ENCODE measurements around the gene SMPD2.

SMPD2 gene

DNA sequence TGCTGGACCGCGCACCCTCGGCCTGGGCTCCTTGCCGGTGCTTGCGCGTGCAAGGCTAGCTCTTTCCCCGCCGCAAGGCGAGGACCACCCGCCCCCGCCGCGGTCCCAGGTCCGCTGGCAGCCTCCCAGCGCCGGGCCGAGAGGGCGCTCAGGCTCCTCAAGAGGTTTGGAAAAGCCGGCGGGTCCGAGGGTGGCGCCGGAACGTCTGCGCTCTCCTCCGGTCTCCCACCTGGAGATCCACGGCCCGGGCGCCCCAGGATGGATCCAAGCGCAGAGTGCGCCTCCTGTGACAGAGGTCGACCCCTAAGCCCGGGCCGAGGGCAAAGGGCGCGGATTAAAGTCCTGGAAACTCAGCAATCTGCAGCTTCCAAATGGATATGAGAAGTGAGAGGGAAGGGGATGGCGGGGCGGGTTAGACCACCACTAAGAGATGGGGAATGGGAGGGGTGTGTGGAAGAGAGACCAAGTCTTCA is 15.6 kb downstream of the SMPD2 start (continued):
- TF ChIP-seq PBX3 (CRISPR knock-in tag; IDR thresholded peaks at IDR 0.05) = 0 out of 2 replicates have a peak, but pooled peaks have one; percentile 41
- peak; percentile 39; the same call in 1 of the 2 replicates for TF ChIP-seq ZNF600 (tag by site-specific recombination; IDR thresholded peaks at IDR 0.05)
- no peak for TF ChIP-seq PRDM1 (tag by site-specific recombination; IDR thresholded peaks at IDR 0.05)
- TF ChIP-seq ZNF571 (tag by site-specific recombination; IDR thresholded peaks at IDR 0.05) = no peak
- no peak for TF ChIP-seq SCRT2 (tag by site-specific recombination; IDR thresholded peaks at IDR 0.05)
- TF ChIP-seq ZNF24 (tag by site-specific recombination; IDR thresholded peaks at IDR 0.05) = no peak
- 0 out of 2 replicates have a peak, but pooled peaks have one; percentile 13 for TF ChIP-seq SP2 (tag by site-specific recombination; IDR thresholded peaks at IDR 0.05)
- TF ChIP-seq YY2 (tag by site-specific recombination; IDR thresholded peaks at IDR 0.05) = no peak
- TF ChIP-seq KLF9 (tag by site-specific recombination; IDR thresholded peaks at IDR 0.05; ENCODE audit: low read depth) = peak; percentile 53
- TF ChIP-seq SP3 (tag by site-specific recombination; IDR thresholded peaks at IDR 0.05) = peak; percentile 6
- TF ChIP-seq ZNF501 (tag by site-specific recombination; IDR thresholded peaks at IDR 0.05) = peak; percentile 54; the same call in 1 of the 2 replicates
- TF ChIP-seq KLF10 (tag by site-specific recombination; IDR thresholded peaks at IDR 0.05) = 0 out of 2 replicates have a peak, but pooled peaks have one; percentile 4
- TF ChIP-seq ZEB2 (tag by site-specific recombination; IDR thresholded peaks at IDR 0.05) = peak; percentile 4
- 0 out of 2 replicates have a peak, but pooled peaks have one; percentile 11 for TF ChIP-seq ZNF2 (tag by site-specific recombination; IDR thresholded peaks at IDR 0.05)
- TF ChIP-seq GFI1B (tag by site-specific recombination; IDR thresholded peaks at IDR 0.05) = no peak
- no peak for TF ChIP-seq KLF7 (tag by site-specific recombination; IDR thresholded peaks at IDR 0.05; ENCODE audit: borderline replicate concordance)
- TF ChIP-seq KLF1 (tag by site-specific recombination; IDR thresholded peaks at IDR 0.05) = 0 out of 2 replicates have a peak, but pooled peaks have one; percentile 36
- TF ChIP-seq ZNF792 (tag by site-specific recombination; IDR thresholded peaks at IDR 0.05) = 0 out of 2 replicates have a peak, but pooled peaks have one; percentile 77
- peak; percentile 55 for TF ChIP-seq HIC1 (tag by site-specific recombination; IDR thresholded peaks at IDR 0.05)
- peak; percentile 27; the same call in 1 of the 2 replicates for TF ChIP-seq ZBTB20 (tag by site-specific recombination; IDR thresholded peaks at IDR 0.05)
- peak; percentile 24; the same call in 1 of the 2 replicates for TF ChIP-seq ZNF692 (tag by site-specific recombination; IDR thresholded peaks at IDR 0.05)
- TF ChIP-seq GLIS2 (tag by site-specific recombination; IDR thresholded peaks at IDR 0.05) = peak; percentile 86
- TF ChIP-seq ZNF514 (tag by site-specific recombination; IDR thresholded peaks at IDR 0.05) = no peak
- TF ChIP-seq ZNF335 (tag by site-specific recombination; conservative IDR thresholded peaks at IDR 0.05) = peak; percentile 43; the same call in 1 of the 2 replicates
- TF ChIP-seq ZFHX2 (tag by site-specific recombination; conservative IDR thresholded peaks at IDR 0.05) = peak; percentile 86
- TF ChIP-seq GLI2 (tag by site-specific recombination; IDR thresholded peaks at IDR 0.05; ENCODE audit: borderline replicate concordance, low read depth) = no peak
- TF ChIP-seq, protein P1, sequence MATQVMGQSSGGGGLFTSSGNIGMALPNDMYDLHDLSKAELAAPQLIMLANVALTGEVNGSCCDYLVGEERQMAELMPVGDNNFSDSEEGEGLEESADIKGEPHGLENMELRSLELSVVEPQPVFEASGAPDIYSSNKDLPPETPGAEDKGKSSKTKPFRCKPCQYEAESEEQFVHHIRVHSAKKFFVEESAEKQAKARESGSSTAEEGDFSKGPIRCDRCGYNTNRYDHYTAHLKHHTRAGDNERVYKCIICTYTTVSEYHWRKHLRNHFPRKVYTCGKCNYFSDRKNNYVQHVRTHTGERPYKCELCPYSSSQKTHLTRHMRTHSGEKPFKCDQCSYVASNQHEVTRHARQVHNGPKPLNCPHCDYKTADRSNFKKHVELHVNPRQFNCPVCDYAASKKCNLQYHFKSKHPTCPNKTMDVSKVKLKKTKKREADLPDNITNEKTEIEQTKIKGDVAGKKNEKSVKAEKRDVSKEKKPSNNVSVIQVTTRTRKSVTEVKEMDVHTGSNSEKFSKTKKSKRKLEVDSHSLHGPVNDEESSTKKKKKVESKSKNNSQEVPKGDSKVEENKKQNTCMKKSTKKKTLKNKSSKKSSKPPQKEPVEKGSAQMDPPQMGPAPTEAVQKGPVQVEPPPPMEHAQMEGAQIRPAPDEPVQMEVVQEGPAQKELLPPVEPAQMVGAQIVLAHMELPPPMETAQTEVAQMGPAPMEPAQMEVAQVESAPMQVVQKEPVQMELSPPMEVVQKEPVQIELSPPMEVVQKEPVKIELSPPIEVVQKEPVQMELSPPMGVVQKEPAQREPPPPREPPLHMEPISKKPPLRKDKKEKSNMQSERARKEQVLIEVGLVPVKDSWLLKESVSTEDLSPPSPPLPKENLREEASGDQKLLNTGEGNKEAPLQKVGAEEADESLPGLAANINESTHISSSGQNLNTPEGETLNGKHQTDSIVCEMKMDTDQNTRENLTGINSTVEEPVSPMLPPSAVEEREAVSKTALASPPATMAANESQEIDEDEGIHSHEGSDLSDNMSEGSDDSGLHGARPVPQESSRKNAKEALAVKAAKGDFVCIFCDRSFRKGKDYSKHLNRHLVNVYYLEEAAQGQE (tag by site-specific recombination; IDR thresholded peaks at IDR 0.05) = 0 out of 2 replicates have a peak, but pooled peaks have one; percentile 16
- TF ChIP-seq ZBTB8A (tag by site-specific recombination; IDR thresholded peaks at IDR 0.05) = peak; percentile 66
- peak; percentile 30; the same call in 1 of the 2 replicates for TF ChIP-seq GLIS1 (tag by site-specific recombination; IDR thresholded peaks at IDR 0.05)

All from HEK293 (cell line).